B cell (primary cell): ENCODE results near the gene MAPK10. TPM values are rescaled to one million over a fixed set of nuclear protein-coding genes. Genes with fewer than 3 reads are reported as not detected.

Experiments
- ATAC-seq: fragments of 200-7000 bp; cut with Tn5 transposase; one replicate; pipeline ENCODE4 v1.10.0; 2021; ENCODE audit warnings: low read depth, mild to moderate bottlenecking, moderate number of reproducible peaks, moderate library complexity
- CTCF ChIA-PET: fragments of 350-600 bp; sonication (Branson Sonifier 250); formaldehyde crosslinking; loops from one replicate; lab custom pipeline; 2021; ENCODE audit warnings: antibody characterized with exemption, inconsistent platforms; lab: Charles Lee
- POLR2A ChIA-PET: fragments of 350-600 bp; sonication (Branson Sonifier 250); formaldehyde crosslinking; loops from one replicate; lab custom pipeline; 2021; ENCODE audit warnings: antibody characterized with exemption; lab: Charles Lee
- DNase-seq: peaks from one replicate; pipeline ENCODE4 v3.0.0; 2013
- H2AFZ ChIP-seq: 2 replicates; pipeline ENCODE4 v1.6.1; 2012; ENCODE audit warnings: mild to moderate bottlenecking, low read depth, low read length; ENCODE audit not compliant: insufficient read depth, poor library complexity, severe bottlenecking
- H3K27ac ChIP-seq, 2 donors: 1 replicate in 1 of 2; 2 replicates in 1 of 2; pipeline ENCODE4 v1.5.1; 2012 to 2013; ENCODE audit warnings: low read length in 2 of 2, mild to moderate bottlenecking in 2 of 2, moderate library complexity in 1 of 2
- H3K27me3 ChIP-seq, 4 experiments: fragments of 200-600 bp in 1 of 4; sonication (generic) in 1 of 4; replicated peaks in 1 of 4; 1 replicate in 2 of 4; 2 replicates in 2 of 4; pipeline versions ENCODE4 v1.6.1 to v1.7.0; 2013 to 2016; ENCODE audit warnings: low read length in 3 of 4, mild to moderate bottlenecking in 2 of 4, mixed read lengths in 1 of 4, moderate library complexity in 1 of 4; ENCODE audit not compliant: insufficient read depth in 4 of 4, control insufficient read depth in 3 of 4; ENCODE audit errors: control extremely low read depth in 1 of 4
- H3K36me3 ChIP-seq, 2 experiments: replicated peaks in 1 of 2; 1 replicate in 1 of 2; 2 replicates in 1 of 2; pipeline versions ENCODE4 v1.6.1 to v1.7.1; 2013; ENCODE audit warnings: low read length in 1 of 2; ENCODE audit not compliant: insufficient read depth in 2 of 2, control insufficient read depth in 1 of 2; ENCODE audit errors: control extremely low read depth in 1 of 2, extremely low read depth in 1 of 2
- H3K4me1 ChIP-seq, 2 donors: fragments of 200-600 bp in 1 of 2; sonication (generic) in 1 of 2; 1 replicate in 1 of 2; 2 replicates in 1 of 2; pipeline versions ENCODE4 v1.5.1 to v1.6.1; 2013 to 2017; ENCODE audit warnings: low read length in 2 of 2; ENCODE audit not compliant: control insufficient read depth in 2 of 2, insufficient read depth in 2 of 2
- H3K4me2 ChIP-seq: replicated peaks from 2 replicates; pipeline ENCODE3; 2012; ENCODE audit warnings: mild to moderate bottlenecking, low read depth, low read length; ENCODE audit not compliant: poor library complexity, severe bottlenecking
- H3K4me3 ChIP-seq, 5 experiments: fragments of 200-600 bp in 1 of 5; sonication (generic) in 1 of 5; 1 replicate in 3 of 5; 2 replicates in 2 of 5; pipeline versions ENCODE4 v1.5.1 to v1.7.0; 2011 to 2016; ENCODE audit warnings: low read length in 4 of 5, mild to moderate bottlenecking in 4 of 5, low read depth in 2 of 5, control low read depth in 1 of 5, moderate library complexity in 1 of 5; ENCODE audit not compliant: insufficient read depth in 1 of 5; ENCODE audit errors: control extremely low read depth in 1 of 5, extremely low read depth in 1 of 5
- H3K79me2 ChIP-seq: fragments of 200-600 bp; sonication (generic); one replicate; pipeline ENCODE4 v1.6.0; 2016; ENCODE audit warnings: low read length; ENCODE audit not compliant: control insufficient read depth, insufficient read depth
- H3K9ac ChIP-seq: fragments of 200-600 bp; sonication (generic); 2 replicates; pipeline ENCODE4 v1.6.1; 2017; ENCODE audit warnings: mild to moderate bottlenecking, low read length, moderate library complexity
- H3K9me3 ChIP-seq, 3 donors: one replicate each; pipeline versions ENCODE4 v1.6.1 to v1.7.1; 2013; ENCODE audit warnings: low read length in 2 of 3; ENCODE audit not compliant: control insufficient read depth in 2 of 3, insufficient read depth in 1 of 3; ENCODE audit errors: control extremely low read depth in 1 of 3
- H4K20me1 ChIP-seq: 2 replicates; pipeline ENCODE4 v1.6.0; 2012; ENCODE audit warnings: mild to moderate bottlenecking, low read length; ENCODE audit not compliant: insufficient read depth, control insufficient read depth, poor library complexity, severe bottlenecking
- H3K27ac Mint-ChIP-seq: one replicate; pipeline ENCODE4 v1.8.0; 2021; ENCODE audit warnings: mixed read lengths
- H3K27me3 Mint-ChIP-seq: one replicate; pipeline ENCODE4 v1.8.0; 2021; ENCODE audit warnings: mixed read lengths
- H3K4me1 Mint-ChIP-seq: one replicate; pipeline ENCODE4 v1.8.0; 2021; ENCODE audit warnings: mixed read lengths
- H3K4me3 Mint-ChIP-seq: one replicate; pipeline ENCODE4 v1.8.0; 2021; ENCODE audit warnings: mixed read lengths
- H3K9me3 Mint-ChIP-seq: one replicate; pipeline ENCODE4 v1.8.0; 2022; ENCODE audit warnings: mixed read lengths; ENCODE audit not compliant: insufficient read depth
- EZH2 ChIP-seq: IDR thresholded peaks from 2 replicates; pipeline ENCODE4 v1.6.1; 2012; ENCODE audit warnings: borderline replicate concordance, low read depth, mild to moderate bottlenecking, moderate library complexity, low read length; ENCODE audit not compliant: insufficient read depth, poor library complexity, severe bottlenecking
- WGBS: methylation state at CpG from one replicate; pipeline ENCODE4 v1.1.5; 2013; ENCODE audit warnings: missing lambda C conversion rate; ENCODE audit not compliant: insufficient coverage; 5-methylcytosine and 5-hydroxymethylcytosine counted together
- intact Hi-C: fragments of 100-400 bp; cut with micrococcal nuclease; formaldehyde crosslinking; loops from one replicate; pipeline ENCODE4 v1.10.0; 2022
- polyA plus RNA-seq: library from polyadenylated mRNA; depleted of rRNA; stranded (reverse); fragments of >200 nt; gene quantifications from 2 replicates; pipeline ENCODE4 v1.2.3, GENCODE V29; 2012
- total RNA-seq, 2 donors: library from RNA; stranded (reverse); fragments of 120-200 nt in 1 of 2; gene quantifications; 1 replicate in 1 of 2; 2 replicates in 1 of 2; pipeline versions ENCODE4 v1.2.3 to v1.2.4, GENCODE V29; 2013 to 2022
- TF ChIP-seq, protein P1 (sequence below): fragments of 200-600 bp; IDR thresholded peaks from one replicate; pipeline ENCODE4 v1.8.0; 2022; ENCODE audit warnings: antibody characterized with exemption, mild to moderate bottlenecking

Gene MAPK10
- total and polyA plus RNA-seq, 2 donors (not counting 1 experiment from before 2014, with no cell fraction given), result 0.03 to 3.1 TPM

DNA sequence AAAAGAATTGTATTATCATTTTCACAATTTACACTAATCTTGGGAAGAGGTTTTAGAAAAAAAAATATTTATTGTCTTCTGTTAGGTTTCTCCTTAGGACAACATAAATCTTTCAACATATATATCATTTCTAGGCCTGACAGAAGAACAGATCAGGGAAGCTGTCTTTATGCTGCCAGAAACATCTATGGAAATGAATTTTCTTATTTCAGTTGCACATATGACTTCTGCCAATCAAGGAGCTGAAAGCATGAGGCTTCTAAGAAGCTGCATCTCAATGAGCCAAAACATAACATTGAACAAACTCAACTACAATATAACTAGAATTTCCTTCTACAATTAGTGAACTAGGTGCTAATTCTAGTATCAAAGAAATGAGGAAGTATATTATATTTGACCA is 258.4 kb downstream of the MAPK10 start:
- H3K36me3 ChIP-seq, result no peaks in the 10 kb centered on the region
- no peak overlapping the region for H3K27ac ChIP-seq
- H3K9me3 ChIP-seq, result no peaks in the 10 kb centered on the region
- no peaks in the 10 kb centered on the region for H3K4me1 ChIP-seq
- no peak overlapping the region for H3K4me3 Mint-ChIP-seq
- no peaks in the 10 kb centered on the region for H4K20me1 ChIP-seq
- H3K4me3 ChIP-seq, result no peak overlapping the region
- POLR2A ChIA-PET, result no interaction called here
- intact Hi-C loops, result no loop called here
- peaks cover 3% of the 10 kb centered on the region for H3K27me3 Mint-ChIP-seq
- DNase-seq (no peak), ATAC-seq (no peak)
- H3K9ac ChIP-seq, result no peak overlapping the region
- TF ChIP-seq, protein P1, sequence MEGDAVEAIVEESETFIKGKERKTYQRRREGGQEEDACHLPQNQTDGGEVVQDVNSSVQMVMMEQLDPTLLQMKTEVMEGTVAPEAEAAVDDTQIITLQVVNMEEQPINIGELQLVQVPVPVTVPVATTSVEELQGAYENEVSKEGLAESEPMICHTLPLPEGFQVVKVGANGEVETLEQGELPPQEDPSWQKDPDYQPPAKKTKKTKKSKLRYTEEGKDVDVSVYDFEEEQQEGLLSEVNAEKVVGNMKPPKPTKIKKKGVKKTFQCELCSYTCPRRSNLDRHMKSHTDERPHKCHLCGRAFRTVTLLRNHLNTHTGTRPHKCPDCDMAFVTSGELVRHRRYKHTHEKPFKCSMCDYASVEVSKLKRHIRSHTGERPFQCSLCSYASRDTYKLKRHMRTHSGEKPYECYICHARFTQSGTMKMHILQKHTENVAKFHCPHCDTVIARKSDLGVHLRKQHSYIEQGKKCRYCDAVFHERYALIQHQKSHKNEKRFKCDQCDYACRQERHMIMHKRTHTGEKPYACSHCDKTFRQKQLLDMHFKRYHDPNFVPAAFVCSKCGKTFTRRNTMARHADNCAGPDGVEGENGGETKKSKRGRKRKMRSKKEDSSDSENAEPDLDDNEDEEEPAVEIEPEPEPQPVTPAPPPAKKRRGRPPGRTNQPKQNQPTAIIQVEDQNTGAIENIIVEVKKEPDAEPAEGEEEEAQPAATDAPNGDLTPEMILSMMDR, result no peak
- no peak for TF ChIP-seq EZH2
- CTCF ChIA-PET, result no interaction called here
- no peak overlapping the region for H3K4me2 ChIP-seq
- no peaks in the 10 kb centered on the region for H3K4me1 Mint-ChIP-seq
- H3K79me2 ChIP-seq, result no peaks in the 10 kb centered on the region
- H3K9me3 Mint-ChIP-seq, result no peaks in the 10 kb centered on the region
- no peak overlapping the region for H3K27ac Mint-ChIP-seq
- H2AFZ ChIP-seq, result no peak overlapping the region
- no peaks in the 10 kb centered on the region for H3K27me3 ChIP-seq

DNA sequence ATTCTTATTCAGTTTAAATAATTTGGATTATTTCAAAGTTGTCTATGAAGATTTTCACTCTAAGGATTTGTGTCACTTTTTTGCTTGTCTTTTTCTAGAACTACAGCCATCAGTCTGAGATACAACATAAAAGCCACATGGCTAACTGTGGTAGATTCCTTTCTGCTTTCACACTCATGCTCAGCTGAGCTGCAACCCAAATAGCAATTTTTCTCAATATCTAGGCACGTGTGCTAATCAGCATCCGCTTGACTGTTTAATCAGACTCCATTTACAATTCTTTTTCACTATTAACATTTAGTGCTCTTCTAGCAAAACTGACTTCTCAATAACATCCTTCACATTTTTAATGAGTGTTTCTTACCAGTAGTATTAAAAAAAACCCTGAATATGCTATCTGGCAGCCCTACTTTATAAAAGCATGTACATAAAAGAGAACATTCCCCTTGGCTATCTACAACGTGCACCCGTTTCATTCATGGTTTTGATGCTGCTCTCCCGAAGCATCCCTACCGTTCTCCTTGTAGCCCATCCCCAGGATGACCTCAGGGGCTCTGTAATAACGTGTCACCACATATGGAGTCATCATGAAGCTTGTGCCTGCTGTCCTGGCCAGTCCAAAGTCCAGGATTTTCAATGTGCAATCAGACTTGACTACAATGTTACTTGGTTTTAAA is 259.2 kb downstream of the MAPK10 start:
- Histone ChIP-seq H3K9ac (no peak overlapping the region), H2AFZ (no peak overlapping the region), H3K79me2 (no peaks in the 10 kb centered on the region), H3K4me3 (no peak overlapping the region), H4K20me1 (no peaks in the 10 kb centered on the region), H3K27ac (no peak overlapping the region), H3K4me1 (no peaks in the 10 kb centered on the region), H3K4me2 (no peak overlapping the region), H3K36me3 (no peaks in the 10 kb centered on the region), H3K9me3 (no peaks in the 10 kb centered on the region), H3K27me3 (no peaks in the 10 kb centered on the region)
- TF ChIP-seq, protein P1, result no peak
- TF ChIP-seq EZH2, result no peak
- 96% methylated on average over 7 of the region's 7 CpGs for WGBS
- Mint-ChIP-seq H3K27me3 (peaks cover 3% of the 10 kb centered on the region), H3K4me1 (no peaks in the 10 kb centered on the region), H3K27ac (no peak overlapping the region), H3K9me3 (no peaks in the 10 kb centered on the region), H3K4me3 (no peak overlapping the region)
- DNase-seq (no peak), ATAC-seq (no peak)
- ChIA-PET POLR2A (no interaction called here), CTCF (no interaction called here)
- intact Hi-C loops, result no loop called here
